RPMI7951 (cell line): ENCODE measurements around the gene EPC2. TPM values are rescaled to one million over a fixed set of nuclear protein-coding genes. Genes with fewer than 3 reads are reported as not detected.
"Not testable (repeated sequence)": the region's sequence is repeated elsewhere in the genome, so short reads cannot be mapped to it uniquely, and the experiment has no call there.

ENCODE experiments used
- DNase-seq: peaks from one replicate; pipeline ENCODE4 v3.0.0-alpha.2; 2012; ENCODE audit warnings: low read depth
- total RNA-seq: library from RNA; depleted of rRNA; stranded (reverse); fragments of >200 nt; shearing (Covaris generic); gene quantifications from 2 replicates; pipeline ENCODE4 v1.2.3, GENCODE V29; 2014

EPC2 gene
- total RNA-seq, 1 experiment from 2014 or later, result 16.7 TPM

DNA sequence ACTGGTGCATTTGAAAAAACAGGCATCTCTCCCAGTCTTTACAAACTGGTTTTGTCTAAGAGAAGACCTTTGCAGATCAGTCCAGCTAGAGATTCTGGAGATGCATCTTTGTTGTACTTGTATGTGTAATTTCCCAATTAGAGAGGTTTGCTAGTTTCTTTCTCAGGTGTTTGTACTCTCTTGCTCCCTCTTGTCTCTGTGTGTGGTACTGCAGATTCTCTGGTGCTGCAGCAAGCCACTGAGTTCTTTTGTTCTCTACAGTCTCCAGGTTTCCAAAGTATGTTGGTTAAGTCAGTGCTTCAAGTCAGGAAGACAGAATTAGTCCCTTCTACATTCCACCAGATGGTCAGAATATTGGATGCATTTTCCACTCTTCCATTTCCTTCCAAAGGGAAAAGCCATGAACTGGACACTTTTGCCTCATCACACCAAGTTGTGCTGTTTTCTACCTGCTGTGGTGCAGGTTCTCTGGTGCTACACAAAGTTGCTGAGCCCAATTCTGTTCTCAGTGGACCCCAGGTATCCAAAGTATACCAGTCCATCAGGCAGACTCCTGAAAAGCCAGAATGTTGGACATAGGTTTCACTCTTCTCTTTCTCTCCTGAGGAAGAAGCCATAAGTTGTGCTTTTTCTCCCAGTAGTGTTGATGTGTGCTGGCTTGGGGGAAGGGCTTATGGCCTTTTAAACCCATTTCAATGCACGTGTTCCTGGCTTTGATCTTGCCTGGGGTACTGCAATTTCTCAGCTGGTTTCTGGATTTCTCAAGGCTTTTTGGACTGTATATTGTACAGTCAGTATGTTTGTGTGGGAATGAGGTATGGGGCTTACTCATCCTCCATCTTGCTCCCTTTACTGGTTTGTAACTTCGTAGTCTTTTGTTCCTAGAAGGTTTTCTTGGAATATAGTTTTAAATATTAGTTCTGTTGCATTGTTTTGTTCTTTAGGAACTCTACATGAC, 29.8 kb downstream of the EPC2 start:
- DNase-seq, result peak; percentile 10

DNA sequence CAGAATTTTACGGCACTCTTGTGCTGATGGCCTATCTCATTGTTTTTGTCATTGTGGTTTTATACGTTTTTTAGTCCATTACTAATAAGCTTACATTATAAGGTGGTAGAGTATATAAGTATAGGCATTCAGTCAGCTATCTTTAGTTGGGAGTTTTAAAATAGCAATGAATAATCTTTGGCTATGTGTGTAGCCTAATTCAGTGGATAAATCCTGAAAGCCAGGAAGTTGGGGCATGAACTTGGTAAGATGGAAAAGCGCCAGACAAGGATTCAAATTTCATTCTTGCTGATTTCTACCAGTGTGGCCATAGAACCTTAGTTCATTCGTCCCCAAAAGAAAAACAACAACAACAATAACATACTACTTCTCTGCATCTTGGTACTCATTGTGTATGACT, 31.2 kb downstream of the EPC2 start:
- peak; percentile 19 for DNase-seq

DNA sequence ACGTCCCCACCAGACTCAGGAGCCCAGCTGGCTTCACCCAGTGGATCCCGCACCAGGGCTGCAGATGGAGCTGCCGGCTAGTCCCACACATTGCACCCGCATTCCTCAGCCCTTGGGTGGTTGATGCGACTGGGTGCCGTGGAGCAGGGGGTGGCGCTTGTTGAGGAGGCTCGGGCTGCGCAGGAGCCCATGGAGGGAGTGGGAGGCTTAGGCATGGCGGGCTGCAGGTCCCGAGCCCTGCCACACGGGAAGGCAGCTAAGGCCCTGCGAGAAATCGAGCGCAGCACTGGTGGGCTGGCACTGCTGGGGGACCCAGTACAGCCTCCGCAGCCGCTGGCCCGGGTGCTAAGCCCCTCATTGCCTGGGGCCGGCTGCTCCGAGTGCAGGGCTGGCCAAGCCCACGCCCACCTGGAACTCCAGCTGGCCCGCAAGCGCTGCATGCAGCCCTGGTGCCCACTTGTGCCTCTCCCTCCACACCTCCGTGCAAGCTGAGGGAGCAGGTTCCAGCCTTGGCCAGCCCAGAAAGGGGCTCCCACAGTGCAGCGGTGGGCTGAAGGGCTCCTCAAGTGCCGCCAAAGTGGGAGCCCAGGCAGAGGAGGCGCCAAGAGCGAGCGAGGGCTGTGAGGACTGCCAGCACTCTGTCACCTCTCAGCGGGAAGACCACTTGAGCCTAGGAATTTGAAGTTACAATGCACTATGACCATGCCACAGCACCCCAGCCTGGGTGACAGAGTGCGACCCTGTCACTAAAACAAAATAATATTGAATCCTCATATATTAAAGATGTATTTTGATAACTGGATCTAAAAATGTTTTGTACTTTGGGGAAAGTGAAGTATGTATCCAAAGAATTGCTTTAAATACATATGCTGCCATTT, 34.0 kb downstream of the EPC2 start:
- DNase-seq, result not testable (repeated sequence)

DNA sequence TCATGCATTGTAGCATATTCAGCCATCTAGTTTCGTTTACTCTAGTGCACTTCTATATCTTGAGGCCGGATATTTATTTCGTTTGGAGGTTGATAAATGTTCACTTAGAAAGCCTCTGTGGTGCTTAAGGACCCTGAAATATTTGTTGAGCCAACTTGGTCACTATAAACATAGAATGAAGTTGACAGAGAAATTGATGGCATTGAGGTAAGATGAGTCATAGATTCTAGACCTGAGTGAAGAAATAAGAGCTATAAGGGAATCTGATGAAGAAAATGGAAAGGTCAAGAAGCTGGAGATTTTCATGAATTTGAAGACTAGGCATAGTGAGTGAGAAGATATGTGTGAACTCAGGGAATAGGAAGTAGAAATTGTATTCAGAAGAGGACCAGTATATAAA, 35.9 kb downstream of the EPC2 start:
- DNase-seq, result peak; percentile 17

DNA sequence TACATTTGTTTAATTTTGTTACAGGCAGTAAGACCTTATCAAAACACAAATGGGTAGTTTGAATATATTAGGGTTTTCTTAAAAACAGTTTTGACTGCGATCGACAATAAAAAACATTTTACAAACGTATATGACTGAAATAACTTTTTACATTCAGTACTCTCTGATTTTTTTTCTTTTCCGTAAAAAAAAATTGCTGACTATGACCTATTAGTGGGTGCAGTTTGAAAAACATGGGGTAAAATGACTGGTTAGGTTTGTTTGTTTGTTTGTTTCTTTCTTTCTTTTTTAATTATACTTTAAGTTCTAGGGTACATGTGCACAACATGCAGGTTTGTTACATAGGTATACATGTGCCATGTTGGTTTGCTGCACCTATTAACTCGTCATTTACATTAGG, 36.9 kb downstream of the EPC2 start:
- no peak for DNase-seq

GRCh38 chr2:148681862-148682261, 37.3 kb downstream of the EPC2 start:
- DNase-seq, result not testable (repeated sequence)

- DNase-seq, result no peak
Observed at GRCh38 chr2:148684507-148684906, 40.0 kb downstream of the EPC2 start.

DNA sequence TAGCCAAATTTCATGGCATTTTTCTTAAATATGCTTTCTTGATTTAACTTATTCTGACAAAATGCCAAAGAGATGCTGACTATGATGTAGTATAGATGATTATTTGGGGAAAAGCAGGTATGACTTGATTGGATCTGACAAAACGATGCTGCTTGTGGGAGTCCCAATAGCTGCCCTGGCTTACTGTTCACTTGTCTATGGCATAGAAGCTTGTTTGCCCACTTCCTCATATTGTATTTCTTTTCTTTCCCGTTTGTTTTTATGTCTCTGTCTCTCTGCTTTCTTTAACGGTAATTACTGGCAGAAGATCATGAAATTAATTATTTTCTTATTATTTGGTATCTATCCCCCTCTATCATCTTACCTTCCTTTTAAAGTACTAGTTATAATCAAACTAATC, 43.0 kb downstream of the EPC2 start:
- DNase-seq, result no peak

DNA sequence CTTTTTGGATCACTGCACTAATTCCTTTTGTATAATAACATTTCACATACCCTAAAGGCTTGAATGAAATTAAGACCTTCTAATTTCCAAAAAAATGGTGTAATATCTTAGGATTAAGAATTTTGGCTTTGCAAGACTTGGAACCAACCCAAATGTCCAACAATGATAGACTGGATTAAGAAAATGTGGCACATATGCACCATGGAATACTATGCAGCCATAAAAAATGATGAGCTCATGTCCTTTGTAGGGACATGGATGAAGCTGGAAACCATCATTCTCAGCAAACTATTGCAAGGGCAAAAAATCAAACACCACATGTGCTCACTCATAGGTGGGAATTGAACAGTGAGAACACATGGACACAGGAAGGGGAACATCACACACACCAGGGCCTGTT, 43.5 kb downstream of the EPC2 start:
- DNase-seq, result not testable (repeated sequence)

- DNase-seq, result no peak
Observed at GRCh38 chr2:148696985-148697384, 52.4 kb downstream of the EPC2 start.

DNA sequence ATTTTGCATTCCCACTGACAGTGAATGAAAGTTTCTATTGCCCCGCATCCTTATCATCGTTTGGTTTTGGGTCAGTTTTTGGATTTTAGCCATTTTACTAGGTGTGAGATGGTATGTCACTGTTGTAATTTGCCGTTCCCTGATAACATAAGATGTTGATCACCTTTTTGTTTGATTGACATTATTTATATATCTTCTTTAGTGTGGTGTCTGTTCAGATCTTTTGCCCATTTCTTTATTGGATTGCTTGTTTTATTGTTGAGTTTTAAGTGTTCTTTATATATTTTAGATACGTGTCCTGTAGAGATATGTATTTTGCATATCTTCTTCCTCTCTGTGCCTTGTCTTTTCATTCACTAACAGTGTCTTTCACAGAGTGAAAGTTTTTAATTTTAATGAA, 55.3 kb downstream of the EPC2 start:
- DNase-seq, result no peak

DNA sequence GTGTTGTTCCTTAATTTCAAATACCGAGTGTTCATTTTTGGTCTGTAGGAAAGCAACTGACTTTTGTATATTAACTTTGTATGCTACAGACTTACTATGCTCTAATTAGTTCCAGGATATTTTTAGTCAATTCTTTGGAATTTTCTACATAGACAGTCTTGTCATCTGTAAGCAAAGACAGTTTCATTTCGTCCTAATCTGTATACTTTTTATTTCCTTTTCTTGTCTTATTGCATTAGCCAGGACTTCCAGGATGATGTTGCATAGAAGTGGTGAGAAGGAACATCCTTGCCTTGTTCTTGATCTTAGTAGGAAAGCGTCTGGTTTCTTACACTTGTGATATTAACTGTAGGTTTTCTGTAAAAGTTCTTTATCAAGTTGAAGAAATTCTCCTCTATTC, 56.5 kb downstream of the EPC2 start:
- DNase-seq, result no peak

DNA sequence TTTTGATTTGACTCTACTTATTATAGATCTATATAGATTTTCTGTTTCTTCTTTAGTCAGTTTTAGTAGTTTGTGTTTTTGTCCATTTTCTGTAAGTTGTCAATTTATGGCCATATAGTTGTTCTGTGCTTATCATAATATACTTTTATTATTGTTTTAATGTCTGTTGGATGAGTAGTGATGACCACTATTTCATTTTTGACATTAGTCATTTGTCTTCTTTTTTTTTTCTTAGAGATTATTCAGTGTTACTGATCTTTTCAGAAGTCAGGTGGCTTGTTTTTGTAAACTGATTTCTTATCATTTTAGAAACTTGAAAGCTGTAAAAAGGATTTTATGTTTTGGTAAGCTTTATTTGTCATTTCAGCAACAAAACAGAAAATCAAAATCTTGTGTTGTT, 57.3 kb downstream of the EPC2 start:
- no peak for DNase-seq

- no peak for DNase-seq
Observed at GRCh38 chr2:148702475-148702874, 57.9 kb downstream of the EPC2 start.

DNA sequence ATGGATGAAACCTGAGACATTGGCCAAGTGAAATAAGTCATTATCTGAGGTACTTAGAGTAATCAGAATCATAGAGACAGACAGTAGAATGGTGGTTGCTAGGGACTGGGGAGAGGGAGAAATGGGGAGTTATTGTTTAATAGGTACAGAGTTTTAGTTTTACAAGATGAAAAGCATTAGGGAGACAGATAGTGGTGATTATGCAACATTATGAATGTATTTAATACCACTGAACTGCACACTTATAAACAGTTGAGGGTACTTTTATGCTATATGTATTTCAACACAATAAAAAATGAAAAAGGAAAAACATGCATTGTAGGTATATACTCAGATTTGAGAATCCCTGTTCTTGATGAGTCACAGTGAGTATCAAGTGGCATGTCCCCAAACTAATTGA, 59.7 kb downstream of the EPC2 start:
- no peak for DNase-seq

GRCh38 chr2:148716378-148716920, 71.9 kb downstream of the EPC2 start:
- DNase-seq, result no peak

- no peak for DNase-seq
Observed at GRCh38 chr2:148718039-148718438, 73.5 kb downstream of the EPC2 start.

GRCh38 chr2:148719195-148719749, 74.7 kb downstream of the EPC2 start:
- DNase-seq, result no peak

DNA sequence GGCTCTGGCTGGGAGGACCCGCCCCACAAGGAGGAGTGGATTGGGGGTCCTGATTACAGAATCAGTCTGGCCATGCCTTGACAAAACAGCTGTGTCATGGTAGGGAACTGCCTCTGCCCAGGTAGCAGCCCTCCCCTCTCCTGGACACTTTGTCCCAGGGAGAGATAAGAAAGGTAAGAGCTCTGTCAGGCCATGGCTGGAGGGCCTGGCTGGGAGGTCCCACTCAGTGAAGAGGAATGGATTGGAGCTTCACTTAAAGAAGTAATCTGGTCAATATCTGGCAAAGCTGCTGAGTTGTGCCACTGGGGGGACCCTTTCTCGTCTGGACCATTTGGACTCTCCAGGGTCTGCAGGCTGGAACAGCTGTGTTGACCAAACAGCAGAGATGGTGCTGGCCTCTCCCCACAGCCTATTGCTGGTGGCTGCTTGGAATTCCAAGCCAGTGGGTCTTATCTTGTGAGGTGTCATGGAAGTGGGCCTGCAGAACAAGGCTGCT, 75.4 kb downstream of the EPC2 start:
- no peak for DNase-seq

GRCh38 chr2:148720501-148721001, 76.0 kb downstream of the EPC2 start:
- DNase-seq, result no peak

- DNase-seq, result no peak
Observed at GRCh38 chr2:148721520-148721931, 77.0 kb downstream of the EPC2 start.
